Gastrocnemius medialis (tissue), 4 donors: ENCODE results near the gene OR52B4.

Experiments
- POLR2A ChIP-seq, 2 donors: fragments of 450-650 bp; IDR thresholded peaks; one replicate each; pipeline ENCODE4 v1.6.1; 2017; ENCODE audit warnings: antibody characterized with exemption in 2 of 2, mild to moderate bottlenecking in 2 of 2, moderate library complexity in 2 of 2
- TF ChIP-seq, protein P1 (sequence below), 5 experiments: fragments of 450-650 bp in 3 of 5; fragments of 200-600 bp in 2 of 5; sonication (generic) in 2 of 5; IDR thresholded peaks in 4 of 5; conservative IDR thresholded peaks in 1 of 5; 1 replicate in 4 of 5; 2 replicates in 1 of 5; pipeline ENCODE4 v1.5.1; 2016 to 2019; ENCODE audit warnings: antibody characterized with exemption in 5 of 5, mild to moderate bottlenecking in 3 of 5, moderate library complexity in 3 of 5

DNA sequence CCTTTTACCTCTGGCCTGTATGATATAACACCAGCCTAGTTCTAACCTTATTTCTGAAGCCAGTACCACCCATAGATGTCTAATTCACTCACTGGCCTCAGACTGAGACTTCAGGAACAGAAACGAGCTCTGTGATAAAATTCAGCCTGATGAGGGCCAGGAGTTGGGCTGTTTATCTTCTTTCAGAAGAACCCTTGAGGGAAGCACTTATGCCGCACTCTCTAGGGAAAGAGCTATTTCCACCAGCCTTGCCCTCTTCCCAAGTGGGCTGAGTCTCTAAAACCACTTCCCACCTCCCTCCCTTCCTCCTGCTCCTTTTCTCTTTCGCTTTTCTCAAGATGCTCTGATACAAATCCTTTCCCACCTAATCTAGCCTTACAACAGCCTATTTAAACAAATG lies 2.0 kb upstream of the OR52B4 start:
- TF ChIP-seq, protein P1, sequence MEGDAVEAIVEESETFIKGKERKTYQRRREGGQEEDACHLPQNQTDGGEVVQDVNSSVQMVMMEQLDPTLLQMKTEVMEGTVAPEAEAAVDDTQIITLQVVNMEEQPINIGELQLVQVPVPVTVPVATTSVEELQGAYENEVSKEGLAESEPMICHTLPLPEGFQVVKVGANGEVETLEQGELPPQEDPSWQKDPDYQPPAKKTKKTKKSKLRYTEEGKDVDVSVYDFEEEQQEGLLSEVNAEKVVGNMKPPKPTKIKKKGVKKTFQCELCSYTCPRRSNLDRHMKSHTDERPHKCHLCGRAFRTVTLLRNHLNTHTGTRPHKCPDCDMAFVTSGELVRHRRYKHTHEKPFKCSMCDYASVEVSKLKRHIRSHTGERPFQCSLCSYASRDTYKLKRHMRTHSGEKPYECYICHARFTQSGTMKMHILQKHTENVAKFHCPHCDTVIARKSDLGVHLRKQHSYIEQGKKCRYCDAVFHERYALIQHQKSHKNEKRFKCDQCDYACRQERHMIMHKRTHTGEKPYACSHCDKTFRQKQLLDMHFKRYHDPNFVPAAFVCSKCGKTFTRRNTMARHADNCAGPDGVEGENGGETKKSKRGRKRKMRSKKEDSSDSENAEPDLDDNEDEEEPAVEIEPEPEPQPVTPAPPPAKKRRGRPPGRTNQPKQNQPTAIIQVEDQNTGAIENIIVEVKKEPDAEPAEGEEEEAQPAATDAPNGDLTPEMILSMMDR (IDR thresholded peaks at IDR 0.05 in 4 of 5, conservative IDR thresholded peaks at IDR 0.05 in 1 of 5): no peak
- no peak for TF ChIP-seq POLR2A (IDR thresholded peaks at IDR 0.05)
